ENCODE data around the gene CCIN.
A peak's percentile ranks its signal among the peaks of the same experiment; 100 is the strongest.
"Not testable (repeated sequence)": the region's sequence is repeated elsewhere in the genome, so short reads cannot be mapped to it uniquely, and the experiment has no call there.

The CCIN gene

DNA sequence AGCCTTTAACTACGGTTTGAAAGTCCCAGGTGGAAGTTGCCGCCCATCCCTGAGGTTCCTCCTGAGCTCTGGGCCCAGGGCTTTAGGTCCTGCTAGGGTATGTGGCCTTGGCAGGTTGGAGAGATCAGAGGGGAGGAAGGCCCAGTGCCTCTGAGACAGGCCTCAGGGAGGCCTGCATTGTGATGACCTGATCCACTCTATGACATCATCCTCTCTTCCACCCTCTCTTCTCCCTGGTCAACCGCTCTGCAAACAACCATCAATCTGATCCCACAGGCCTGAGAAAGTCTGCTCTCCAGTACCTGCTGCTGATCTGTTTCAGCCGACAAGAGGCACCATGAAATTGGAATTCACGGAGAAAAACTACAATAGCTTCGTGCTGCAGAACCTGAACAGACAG lies at the start of gene CCIN:
CCIN (plus strand) TSS at position 223 of the 400 bp plus-strand sequence; CDS start at position 338, 115 bp downstream.
- in situ Hi-C loops (cut with HindIII; ENCODE audit: low pct_unique_long_range_greater_than_20kb, low sequenced_read_pairs), result no loop called here
- TF ChIP-seq JUND (IDR thresholded peaks at IDR 0.05; ENCODE audit: low read depth), result no peak
- DNase-seq (ENCODE audit: low read depth in 1 of 2, low spot score in 1 of 2), result no peak

DNA sequence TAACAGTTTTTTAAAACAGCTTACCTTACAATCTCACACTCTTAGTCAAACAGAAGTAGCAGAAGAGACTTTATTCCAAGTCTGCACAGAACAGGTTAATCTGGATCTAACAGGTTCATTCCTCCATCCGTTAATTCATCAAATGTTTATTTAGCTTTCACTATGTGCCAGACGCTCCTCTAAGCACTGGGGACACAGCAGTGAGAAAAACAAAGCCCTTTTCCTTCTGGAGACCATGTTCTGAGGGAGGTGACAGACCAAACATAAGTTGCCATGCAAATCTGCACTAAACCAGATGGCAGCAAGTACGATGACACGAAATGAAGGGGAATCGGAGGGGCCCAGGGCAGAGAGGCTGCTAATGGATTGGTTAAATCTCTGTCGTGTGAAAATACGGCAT lies 49.7 kb upstream of the CCIN start:
- in situ Hi-C loops (cut with HindIII; ENCODE audit: low pct_unique_long_range_greater_than_20kb, low sequenced_read_pairs), result no loop called here
- TF ChIP-seq JUND (IDR thresholded peaks at IDR 0.05; ENCODE audit: low read depth), result no peak
- peak in 1 of 2 experiments; percentile 65 for DNase-seq (ENCODE audit: low read depth in 1 of 2, low spot score in 1 of 2)

DNA sequence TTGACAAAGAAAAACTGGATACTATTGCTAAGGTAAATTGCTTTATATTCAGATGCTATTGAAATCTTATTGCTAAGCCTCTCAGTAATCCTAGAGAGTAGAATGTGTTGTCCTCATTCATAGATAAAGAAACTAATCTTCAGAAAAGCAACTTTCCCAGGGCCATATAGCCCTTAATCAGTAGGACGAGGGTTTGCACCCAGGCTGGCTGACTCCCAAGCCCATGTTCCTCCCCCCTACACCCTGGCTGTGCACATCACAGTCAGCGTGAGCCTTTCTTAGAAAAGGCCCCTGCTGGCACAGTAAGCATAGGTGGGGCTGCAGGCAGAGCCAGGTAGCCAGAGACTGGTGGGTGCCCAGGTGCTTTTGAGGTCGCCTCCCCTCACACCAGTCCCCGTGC lies 48.5 kb upstream of the CCIN start:
- TF ChIP-seq JUND (IDR thresholded peaks at IDR 0.05; ENCODE audit: low read depth), result no peak
- no peak for DNase-seq (ENCODE audit: low read depth in 1 of 2, low spot score in 1 of 2)
- in situ Hi-C loops (cut with HindIII; ENCODE audit: low pct_unique_long_range_greater_than_20kb, low sequenced_read_pairs), result no loop called here

DNA sequence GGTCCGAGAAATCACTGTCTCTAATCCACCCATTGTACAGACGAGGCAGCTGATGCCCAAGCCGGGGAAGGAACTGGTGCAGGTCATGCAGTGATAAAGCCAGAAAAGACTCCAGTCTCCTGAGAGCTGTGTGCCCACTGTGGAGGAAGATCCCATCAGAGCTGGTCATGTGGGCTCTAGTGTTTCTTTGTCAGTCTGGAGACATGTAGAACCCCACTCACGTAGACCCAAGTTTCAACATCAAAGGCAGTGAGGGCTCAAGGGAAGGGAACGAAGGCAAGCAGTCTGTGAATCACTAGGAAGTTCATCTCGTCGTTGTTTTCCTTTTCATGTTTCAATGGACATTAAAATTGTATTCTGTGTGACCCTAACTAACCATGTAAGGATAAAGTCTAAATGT lies 47.2 kb upstream of the CCIN start:
- in situ Hi-C loops (cut with HindIII; ENCODE audit: low pct_unique_long_range_greater_than_20kb, low sequenced_read_pairs), result no loop called here
- TF ChIP-seq JUND (IDR thresholded peaks at IDR 0.05; ENCODE audit: low read depth), result no peak
- no peak for DNase-seq (ENCODE audit: low read depth in 1 of 2, low spot score in 1 of 2)

DNA sequence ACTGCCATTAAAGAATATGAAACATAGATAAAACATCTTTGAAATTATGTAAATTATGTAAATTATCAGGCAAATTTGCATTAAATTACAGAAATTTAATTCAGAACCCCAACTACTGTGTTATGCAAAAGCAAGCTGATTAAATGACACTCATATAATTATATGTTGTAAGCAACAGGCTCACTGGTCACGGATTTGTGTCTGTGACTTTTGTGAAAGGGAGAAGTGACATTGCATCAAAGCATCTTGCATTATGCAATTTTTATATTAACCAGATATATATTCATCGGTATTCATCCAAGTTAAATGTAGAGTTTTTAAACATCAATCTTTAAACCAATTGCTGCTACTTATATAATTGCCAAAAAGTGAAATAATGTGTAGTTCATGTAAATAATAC lies 45.7 kb upstream of the CCIN start:
- no peak for DNase-seq (ENCODE audit: low read depth in 1 of 2, low spot score in 1 of 2)
- in situ Hi-C loops (cut with HindIII; ENCODE audit: low pct_unique_long_range_greater_than_20kb, low sequenced_read_pairs), result no loop called here

DNA sequence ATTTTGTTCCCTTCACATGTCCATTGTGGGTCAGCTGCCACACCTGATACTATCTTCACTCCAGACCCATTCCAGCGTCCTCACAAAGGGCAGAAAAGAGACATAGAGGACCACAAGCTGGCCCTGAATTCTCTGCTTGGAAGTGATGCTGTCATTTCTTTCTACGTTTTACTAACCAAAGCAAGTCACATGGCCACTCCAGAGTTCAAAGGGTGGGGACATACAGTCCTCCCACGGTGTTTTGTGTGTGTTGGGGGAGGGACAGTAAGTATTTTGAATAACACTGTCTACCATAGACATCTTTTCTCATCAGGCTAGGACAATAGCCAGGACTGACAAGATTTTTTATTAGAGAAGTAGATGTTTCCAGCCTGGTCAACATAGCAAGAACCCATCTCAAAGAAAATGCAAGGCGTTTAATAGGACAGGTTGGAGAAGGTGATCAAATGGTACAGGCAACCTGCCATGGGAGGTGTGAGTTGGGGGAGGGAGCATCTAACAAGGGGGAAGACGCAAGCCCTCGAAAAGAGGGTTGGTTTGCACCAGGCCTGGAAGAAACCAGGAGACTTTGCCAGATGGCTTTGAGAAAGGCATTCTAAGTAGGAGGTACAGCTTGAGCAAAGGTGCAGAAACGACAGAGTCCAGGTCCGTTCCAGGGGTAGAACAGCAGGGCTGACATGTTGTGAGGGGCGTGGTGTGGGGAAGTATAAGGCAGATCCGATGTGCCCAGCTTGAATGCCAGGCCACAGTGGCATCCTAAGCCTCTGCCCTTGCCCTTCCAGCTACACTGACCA lies 43.9 kb upstream of the CCIN start:
- TF ChIP-seq JUND (IDR thresholded peaks at IDR 0.05; ENCODE audit: low read depth), result no peak
- no peak for DNase-seq (ENCODE audit: low read depth in 1 of 2, low spot score in 1 of 2)
- in situ Hi-C loops (cut with HindIII; ENCODE audit: low pct_unique_long_range_greater_than_20kb, low sequenced_read_pairs), result no loop called here

More for the DNA sequence above, 45.7 kb upstream of the CCIN start:
- no peak for TF ChIP-seq JUND (IDR thresholded peaks at IDR 0.05; ENCODE audit: low read depth)

DNA sequence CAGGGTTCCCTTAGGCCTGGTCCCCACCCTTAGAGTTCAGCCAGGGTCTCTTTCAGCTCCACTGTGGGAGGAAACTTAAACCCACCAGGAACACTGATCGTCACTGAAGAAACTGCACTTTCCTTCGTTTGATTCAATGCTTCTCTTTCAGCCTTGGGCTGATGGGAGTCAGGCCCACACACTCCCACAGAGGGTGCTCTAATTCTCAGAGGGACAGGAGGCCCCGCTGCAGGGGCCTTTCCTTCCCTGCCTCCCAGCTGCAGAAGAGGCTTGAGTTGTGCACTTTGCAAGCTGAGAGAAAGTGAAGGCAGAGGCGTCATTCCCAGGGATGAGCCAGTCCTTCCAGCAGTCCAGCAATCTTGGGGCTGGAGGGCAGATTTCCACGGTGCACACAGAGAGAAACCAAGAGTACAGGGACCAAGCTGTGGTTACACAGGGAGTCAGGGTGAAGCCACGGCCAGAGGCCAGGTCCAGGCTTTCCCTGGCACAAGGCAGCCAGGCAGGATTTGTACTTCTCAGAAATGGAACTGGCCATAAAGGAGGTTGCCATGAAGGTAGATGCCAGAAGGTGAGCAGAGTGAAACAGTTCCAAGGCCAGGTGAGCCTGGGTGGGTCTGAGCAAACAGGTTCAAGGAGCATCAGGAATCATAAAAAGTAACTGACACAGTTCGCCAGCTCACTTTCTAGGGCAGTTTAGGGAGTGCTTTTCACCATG lies 43.0 kb upstream of the CCIN start:
- no peak for TF ChIP-seq JUND (IDR thresholded peaks at IDR 0.05; ENCODE audit: low read depth)
- in situ Hi-C loops (cut with HindIII; ENCODE audit: low pct_unique_long_range_greater_than_20kb, low sequenced_read_pairs), result no loop called here
- DNase-seq (ENCODE audit: low read depth in 1 of 2, low spot score in 1 of 2), result no peak

DNA sequence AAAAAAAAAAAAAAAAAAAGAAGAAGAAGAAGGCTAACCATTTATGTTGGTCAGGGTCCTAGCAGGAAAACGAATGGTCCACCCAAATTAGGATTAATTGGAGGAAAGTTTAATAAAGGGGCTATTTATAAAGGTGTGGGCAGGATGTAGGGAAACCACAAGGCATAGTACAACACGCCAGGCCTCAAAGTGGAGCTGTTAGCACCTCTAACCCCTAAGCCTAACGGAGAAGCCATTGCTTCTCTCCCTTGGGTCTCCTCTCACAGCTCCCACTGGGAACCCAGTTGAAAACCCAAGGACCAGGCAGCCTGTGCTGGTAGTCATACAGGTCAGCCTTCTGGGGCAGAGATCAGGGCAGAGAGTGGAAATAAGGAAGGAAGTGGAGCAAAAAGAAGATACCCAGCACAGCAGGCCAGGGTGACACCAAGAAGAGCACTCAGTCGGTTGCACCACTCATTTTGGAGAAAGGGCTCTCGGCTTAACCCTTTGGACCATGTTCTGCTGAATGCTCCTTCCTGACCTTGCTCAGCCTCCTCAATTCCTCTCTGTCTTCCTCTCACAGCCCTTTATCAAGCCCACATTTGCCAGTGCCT lies 41.4 kb upstream of the CCIN start:
- in situ Hi-C loops (cut with HindIII; ENCODE audit: low pct_unique_long_range_greater_than_20kb, low sequenced_read_pairs), result no loop called here
- no peak for DNase-seq (ENCODE audit: low read depth in 1 of 2, low spot score in 1 of 2)
- no peak for TF ChIP-seq JUND (IDR thresholded peaks at IDR 0.05; ENCODE audit: low read depth)

DNA sequence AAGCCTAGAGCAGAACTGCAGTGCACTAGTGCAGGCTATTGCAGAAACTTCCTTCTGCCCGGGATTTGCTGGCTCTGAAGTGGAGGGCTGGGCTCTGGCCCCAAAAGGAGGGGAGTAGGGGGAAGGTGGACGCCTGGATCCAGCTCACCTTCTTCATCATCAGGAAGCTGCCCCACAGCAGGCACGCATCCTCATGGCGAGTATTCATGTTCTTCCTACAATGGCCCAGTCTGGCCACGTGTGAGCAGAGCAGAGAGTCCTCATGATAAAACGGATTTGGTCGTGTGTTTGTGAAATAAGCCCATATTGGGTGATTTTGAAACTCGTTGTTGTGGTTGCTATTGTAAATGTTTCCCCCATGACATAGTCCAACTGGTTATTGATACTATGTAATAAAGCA lies 40.8 kb upstream of the CCIN start:
- no peak for DNase-seq (ENCODE audit: low read depth in 1 of 2, low spot score in 1 of 2)
- in situ Hi-C loops (cut with HindIII; ENCODE audit: low pct_unique_long_range_greater_than_20kb, low sequenced_read_pairs), result no loop called here
- TF ChIP-seq JUND (IDR thresholded peaks at IDR 0.05; ENCODE audit: low read depth), result no peak

DNA sequence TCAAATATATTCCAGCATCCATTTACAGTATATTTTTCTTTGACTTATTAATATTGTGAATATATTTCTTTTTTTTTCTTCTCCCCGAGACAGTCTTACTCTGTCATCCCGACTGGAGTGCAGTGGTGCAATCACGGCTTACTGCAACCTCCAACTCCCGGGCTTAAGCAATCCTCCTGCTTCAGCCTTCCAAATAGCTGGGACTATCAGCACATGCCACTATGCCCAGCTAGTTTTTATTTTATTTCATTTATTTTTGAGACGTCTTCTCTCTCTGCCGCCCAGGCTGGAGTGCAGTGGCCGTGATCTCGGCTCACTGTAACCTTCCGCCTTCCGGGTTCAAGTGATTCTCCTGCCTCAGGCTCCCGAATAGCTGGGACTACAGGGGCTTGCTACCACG lies 40.0 kb upstream of the CCIN start:
- in situ Hi-C loops (cut with HindIII; ENCODE audit: low pct_unique_long_range_greater_than_20kb, low sequenced_read_pairs), result no loop called here
- TF ChIP-seq JUND (IDR thresholded peaks at IDR 0.05; ENCODE audit: low read depth), result no peak
- DNase-seq (ENCODE audit: low read depth in 1 of 2, low spot score in 1 of 2), result peak in 1 of 2 experiments; percentile 36

DNA sequence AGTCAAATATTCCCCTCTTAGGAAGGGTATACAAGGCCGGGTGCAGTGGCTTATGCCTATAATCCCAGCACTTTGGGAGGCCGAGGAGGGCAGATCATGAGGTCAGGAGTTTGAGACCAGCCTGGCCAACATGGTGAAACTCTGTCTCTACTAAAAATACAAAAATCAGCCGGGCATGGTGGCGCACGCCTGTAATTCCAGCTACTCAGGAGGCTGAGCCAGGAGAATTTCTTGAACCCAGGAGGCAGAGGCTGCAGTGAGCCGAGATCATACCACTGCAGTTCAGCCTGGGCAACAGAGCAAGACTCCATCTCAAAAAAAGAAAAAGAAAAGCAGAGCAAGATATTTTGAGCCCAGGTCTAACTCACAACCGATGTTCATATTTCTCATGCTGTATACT lies 37.5 kb upstream of the CCIN start:
- in situ Hi-C loops (cut with HindIII; ENCODE audit: low pct_unique_long_range_greater_than_20kb, low sequenced_read_pairs); DNase-seq (ENCODE audit: low read depth in 1 of 2, low spot score in 1 of 2): not testable (repeated sequence)

DNA sequence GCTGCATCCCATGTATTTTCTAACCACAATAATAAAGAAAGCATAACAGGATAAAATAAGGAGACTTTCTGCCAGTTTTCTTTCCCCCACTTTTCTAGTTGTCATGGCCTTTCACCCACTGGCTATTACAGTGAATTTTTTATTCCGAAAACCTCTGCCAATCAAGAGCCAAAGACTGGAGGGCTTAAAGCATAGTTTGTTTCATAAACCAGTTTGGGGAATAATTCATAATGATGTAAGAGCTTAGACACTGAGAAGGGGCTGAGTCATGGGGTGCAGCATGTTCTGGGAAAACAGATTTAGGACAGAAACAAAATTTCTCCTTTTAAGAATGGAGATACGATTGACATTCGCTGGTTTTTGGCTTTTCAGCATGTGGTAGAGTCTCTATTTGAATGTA lies 37.1 kb upstream of the CCIN start:
- in situ Hi-C loops (cut with HindIII; ENCODE audit: low pct_unique_long_range_greater_than_20kb, low sequenced_read_pairs), result no loop called here
- TF ChIP-seq JUND (IDR thresholded peaks at IDR 0.05; ENCODE audit: low read depth), result no peak
- no peak for DNase-seq (ENCODE audit: low read depth in 1 of 2, low spot score in 1 of 2)

All from T47D (cell line).